HG03045 (cell line): ENCODE results near the gene FAM131C.
"Not testable (repeated sequence)": the region's sequence is repeated elsewhere in the genome, so short reads cannot be mapped to it uniquely, and the experiment has no call there.

ENCODE experiments used
- ATAC-seq: cut with Tn5 transposase; IDR thresholded peaks from one replicate; pipeline ENCODE4 v1.9.1; 2021; ENCODE audit warnings: mild to moderate bottlenecking, moderate library complexity; ENCODE audit not compliant: unreplicated experiment

Gene FAM131C

DNA sequence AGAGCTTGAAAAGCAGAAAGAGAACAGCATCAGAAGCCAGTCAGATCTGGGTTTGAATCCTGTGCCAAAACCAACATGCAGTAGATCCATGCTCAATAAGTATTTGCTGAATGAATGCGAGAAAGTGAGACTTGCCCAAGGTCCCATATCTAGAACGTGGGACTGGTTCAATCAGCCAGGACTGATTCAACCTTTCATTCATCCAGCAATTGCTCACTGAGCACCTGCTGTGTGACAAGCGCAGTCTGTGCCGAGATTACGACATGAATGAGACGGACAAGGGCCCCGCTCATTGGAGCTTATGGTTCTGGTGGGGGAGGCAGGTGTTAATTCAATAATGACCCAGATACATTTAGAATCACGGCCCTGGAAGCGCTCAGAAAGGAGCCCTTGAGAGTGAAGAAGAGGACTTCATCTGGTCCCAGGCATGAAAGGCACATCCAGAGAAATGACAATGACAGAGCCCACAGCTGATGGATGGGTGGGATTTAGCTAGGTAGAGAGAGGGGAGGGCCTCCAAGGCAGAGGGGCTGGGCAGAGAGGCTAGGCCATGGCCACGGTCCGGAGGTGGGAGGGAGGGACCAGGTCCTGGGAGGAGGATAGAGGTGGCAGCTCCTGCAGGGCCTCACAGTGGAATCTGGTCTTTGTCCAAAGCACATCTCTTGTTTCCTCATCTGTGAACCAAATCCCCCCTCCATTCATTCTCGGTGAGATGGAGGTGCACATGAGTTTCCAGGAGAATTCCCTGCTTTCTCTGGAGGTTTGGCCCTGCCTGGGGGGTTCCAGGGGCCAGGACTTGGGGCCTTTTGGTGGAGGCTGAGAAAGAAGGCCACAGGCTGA, 4.2 kb upstream of the FAM131C start:
- no peak for ATAC-seq

- no peak for ATAC-seq
These were observed 3.4 kb upstream of the FAM131C start for GRCh38 chr1:16076865-16077238.

- ATAC-seq: no peak
These were observed 2.8 kb upstream of the FAM131C start for GRCh38 chr1:16076031-16076864.

- ATAC-seq: no peak
These were observed 2.0 kb upstream of the FAM131C start for GRCh38 chr1:16075337-16076030.

- ATAC-seq: no peak
These were observed 766 bp upstream of the FAM131C start for GRCh38 chr1:16074217-16074616.

GRCh38 chr1:16072616-16073484, 601 bp downstream of the FAM131C start:
- ATAC-seq: no peak

- no peak for ATAC-seq
These were observed 1.4 kb downstream of the FAM131C start for GRCh38 chr1:16072095-16072494.

DNA sequence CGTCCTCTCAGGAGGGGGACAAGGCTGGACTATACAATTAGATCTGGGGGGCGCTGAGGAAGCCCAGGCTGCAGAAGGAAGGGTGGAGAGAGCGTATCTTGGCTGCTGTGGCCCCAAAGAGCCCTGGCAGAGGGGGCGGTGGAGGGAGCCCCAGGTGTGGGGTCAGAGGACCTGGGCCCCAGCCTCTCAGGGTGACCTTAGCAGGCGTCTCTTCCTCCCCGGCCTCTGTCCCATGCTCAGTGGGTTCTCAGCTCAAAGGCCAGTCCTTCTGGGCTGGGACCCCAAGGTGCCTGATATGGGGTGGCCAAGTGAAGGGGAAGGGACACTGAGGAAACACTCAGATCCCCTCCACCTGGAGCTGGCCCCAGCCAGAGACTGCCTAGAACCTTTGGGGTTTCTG, 1.8 kb downstream of the FAM131C start:
- no peak for ATAC-seq

- ATAC-seq: no peak
These were observed 2.7 kb downstream of the FAM131C start for GRCh38 chr1:16070640-16071355.

- no peak for ATAC-seq
These were observed 4.8 kb downstream of the FAM131C start for GRCh38 chr1:16068356-16069270.

GRCh38 chr1:16067933-16068332, 5.5 kb downstream of the FAM131C start:
- ATAC-seq: no peak

- ATAC-seq: no peak
These were observed 6.2 kb downstream of the FAM131C start for GRCh38 chr1:16067127-16067768.

DNA sequence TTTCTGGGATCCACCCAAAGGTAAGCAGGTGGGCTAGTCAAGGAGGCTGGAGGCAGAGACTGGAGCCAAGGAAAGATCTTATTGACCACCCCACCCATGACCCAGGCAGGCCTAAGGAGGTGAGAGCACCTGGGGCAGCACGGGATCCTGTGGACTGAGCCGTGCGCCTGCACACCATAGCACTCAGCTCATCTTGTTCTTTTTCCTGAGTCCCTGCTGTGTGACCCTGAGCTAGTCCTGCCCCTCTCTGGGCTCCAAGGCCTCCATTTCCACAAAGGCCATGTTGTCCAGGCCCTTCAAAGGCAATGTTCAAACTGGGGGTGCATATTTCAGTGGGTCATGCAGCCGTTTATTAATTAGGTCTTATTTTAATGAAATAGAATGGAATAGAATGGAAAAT, 7.2 kb downstream of the FAM131C start:
- no peak for ATAC-seq

DNA sequence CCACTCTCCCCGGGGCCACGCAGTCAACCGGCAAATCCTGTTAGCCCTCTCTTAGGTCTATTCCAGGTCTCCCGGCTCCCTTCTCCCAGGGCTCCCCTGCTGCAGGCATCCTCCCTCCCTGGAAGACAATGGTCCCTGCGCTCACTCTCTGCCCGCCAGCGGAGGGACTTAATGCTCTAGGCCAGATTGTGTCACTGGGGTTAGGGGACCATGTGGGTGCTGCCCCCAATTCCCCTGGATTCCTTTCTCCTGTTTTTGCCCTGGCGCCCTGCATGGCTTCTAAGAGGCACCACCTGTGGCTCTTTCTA, 8.2 kb downstream of the FAM131C start:
- ATAC-seq: no peak

DNA sequence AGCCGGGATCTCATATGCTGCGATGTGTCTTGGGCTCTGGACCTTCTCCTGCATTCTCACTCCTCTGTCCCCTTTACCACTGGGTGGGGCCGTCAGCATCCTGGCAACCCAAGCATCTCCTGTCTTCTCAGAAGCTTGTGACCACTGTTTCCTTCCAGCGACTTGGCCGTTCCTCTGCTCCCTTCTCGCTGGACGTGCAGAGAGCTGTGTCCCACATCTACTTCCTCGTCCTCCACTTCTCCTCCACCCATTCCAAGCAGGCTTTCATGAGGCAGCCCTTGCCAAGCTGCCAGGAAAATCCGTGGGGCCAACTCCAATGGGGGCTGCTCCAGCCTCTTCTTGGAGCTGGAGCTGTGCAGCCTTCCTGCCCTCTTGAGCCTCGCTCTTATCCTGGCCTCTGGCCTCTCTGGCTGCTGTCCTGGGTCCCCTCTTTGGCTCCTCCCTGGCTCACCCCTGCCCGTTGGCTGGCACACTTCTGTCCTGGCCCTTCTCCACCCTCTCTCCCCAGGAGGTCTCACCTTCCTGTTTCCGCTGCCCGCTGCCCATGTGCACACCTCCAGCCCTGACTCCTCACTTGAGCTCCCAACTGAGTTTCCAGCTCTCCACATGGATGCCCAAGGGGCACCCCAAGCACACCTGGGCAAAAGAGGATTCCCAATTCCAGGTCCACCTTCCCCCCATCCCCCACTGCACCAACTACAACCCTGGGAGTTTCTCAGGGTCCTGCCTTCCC, 8.7 kb downstream of the FAM131C start:
- ATAC-seq: no peak

GRCh38 chr1:16063921-16064320, 9.5 kb downstream of the FAM131C start:
- ATAC-seq: no peak

DNA sequence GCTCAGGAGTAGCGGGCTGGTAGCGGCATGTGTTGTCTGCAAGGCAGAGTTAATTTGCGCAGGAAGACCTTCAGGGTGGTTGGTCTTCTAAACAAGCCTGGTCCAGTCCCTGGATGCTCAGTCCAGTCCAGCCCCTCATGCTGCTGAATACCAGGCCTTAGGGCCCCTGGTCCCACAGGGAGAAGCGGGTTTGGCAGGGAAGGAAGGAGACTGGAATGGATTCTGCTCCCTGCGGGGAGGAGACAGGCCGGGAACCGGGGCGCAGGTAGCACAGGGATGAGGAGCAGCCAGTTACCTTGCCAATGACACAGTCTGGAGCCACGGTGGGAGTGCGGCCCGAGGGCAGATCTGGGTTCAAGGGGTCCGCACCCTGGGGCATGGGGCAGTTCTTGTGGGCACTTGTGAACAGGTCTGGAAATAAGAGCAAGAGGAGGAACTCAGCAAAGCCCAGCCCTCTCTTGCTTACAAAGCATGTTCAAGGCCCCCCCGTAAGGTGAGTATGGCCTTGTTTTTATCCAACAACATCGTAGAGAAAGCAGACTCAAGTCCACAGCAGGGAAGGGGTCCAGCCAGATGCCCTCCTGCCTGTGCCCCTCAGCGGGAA, 10.1 kb downstream of the FAM131C start:
- ATAC-seq: no peak

DNA sequence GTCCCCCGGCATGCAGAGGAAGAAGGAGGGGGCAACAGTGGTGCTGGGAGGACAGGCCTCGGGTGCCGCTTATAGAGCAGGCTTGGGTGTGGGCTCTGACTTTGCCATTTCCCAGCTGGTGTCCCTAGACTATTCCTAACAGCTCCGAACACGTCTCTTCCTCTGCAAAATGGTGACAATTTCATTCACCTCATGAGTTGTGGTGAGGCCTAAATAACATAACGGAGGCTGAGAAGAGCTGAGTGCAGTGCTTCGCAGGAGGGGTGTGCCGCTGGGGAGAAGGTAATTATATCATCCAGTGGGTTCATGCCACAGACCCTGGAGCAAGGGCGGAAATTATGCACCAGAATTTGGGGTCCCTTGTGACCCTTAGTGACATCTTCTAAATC, 10.8 kb downstream of the FAM131C start:
- not testable (repeated sequence) for ATAC-seq
